Kidney (tissue), 14 donors: ENCODE measurements around the gene CCR8. TPM values are rescaled to one million over a fixed set of nuclear protein-coding genes. Genes with fewer than 3 reads are reported as not detected.

Source experiments
- DNase-seq, 5 donors: peaks; one replicate each; pipeline ENCODE4 v3.0.0-alpha.2; 2013 to 2020
- FAIRE-seq: peaks from 2 replicates; lab custom pipeline; 2012; peaks lifted over from hg19 to GRCh38; lab: Jason Lieb, UNC
- H3K27ac ChIP-seq, 2 donors: one replicate each; pipeline ENCODE4 v1.7.0; 2013; ENCODE audit warnings: low read depth in 2 of 2, low read length in 2 of 2, inconsistent platforms in 1 of 2
- H3K27me3 ChIP-seq: one replicate; pipeline ENCODE4 v1.7.1; 2013; ENCODE audit warnings: low read length, inconsistent platforms; ENCODE audit not compliant: control insufficient read depth, insufficient read depth
- H3K36me3 ChIP-seq, 3 donors: one replicate each; pipeline versions ENCODE4 v1.7.0 to v1.7.1; 2013; ENCODE audit warnings: low read length in 3 of 3, control low read depth in 1 of 3, inconsistent platforms in 1 of 3; ENCODE audit not compliant: insufficient read depth in 3 of 3, control insufficient read depth in 2 of 3
- H3K4me1 ChIP-seq, 3 donors: one replicate each; pipeline versions ENCODE4 v1.7.0 to v1.7.1; 2013; ENCODE audit warnings: low read length in 3 of 3, inconsistent platforms in 1 of 3, low read depth in 1 of 3; ENCODE audit not compliant: control insufficient read depth in 2 of 3, insufficient read depth in 2 of 3
- H3K4me3 ChIP-seq, 3 donors: one replicate each; pipeline versions ENCODE4 v1.7.0 to v1.8.1; 2013; ENCODE audit warnings: low read length in 3 of 3, control low read depth in 1 of 3, inconsistent platforms in 1 of 3
- H3K9ac ChIP-seq, 3 donors: one replicate each; pipeline versions ENCODE4 v1.7.0 to v1.7.1; 2013; ENCODE audit warnings: low read length in 3 of 3, control low read depth in 1 of 3, inconsistent platforms in 1 of 3
- H3K9me3 ChIP-seq, 3 donors: one replicate each; pipeline versions ENCODE4 v1.7.0 to v1.7.1; 2013; ENCODE audit warnings: low read length in 3 of 3, control low read depth in 1 of 3, inconsistent platforms in 1 of 3; ENCODE audit not compliant: control insufficient read depth in 2 of 3, insufficient read depth in 1 of 3
- CTCF ChIP-seq: IDR thresholded peaks from 3 replicates; pipeline ENCODE4 v1.5.1; 2012; ENCODE audit warnings: mild to moderate bottlenecking, moderate library complexity, borderline replicate concordance; ENCODE audit not compliant: insufficient read depth; ENCODE audit errors: extremely low read depth
- intact Hi-C: fragments of 100-400 bp; cut with DNase I; formaldehyde crosslinking; loops from one replicate; pipeline ENCODE4 v1.11.1; 2022
- polyA plus RNA-seq: library from polyadenylated mRNA; stranded (reverse); fragments of 350-450 nt; fragmentation: Illumina TruSeq; extraction: RNeasy Lipid Tissue Mini Kit (QIAGEN cat#74804); gene quantifications from one replicate; pipeline ENCODE4 v1.2.3, GENCODE V29; 2014; ENCODE audit warnings: low read depth, low replicate concordance; ENCODE audit not compliant: insufficient read depth
- total RNA-seq: library from RNA; stranded (reverse); fragmentation: NEBNext Ultra II Directional; extraction: Animal tissue kit (Norgen Biotek cat#: 25700); gene quantifications from one replicate; pipeline ENCODE4 v1.2.1, GENCODE V29; 2021
- donor health status: control.
- donor health status: control.
- donor health status: control.
- donor health status: control.
- donor health status: control.
- donor health status: DM: yes; HTN: yes; CAD: no.
- donor health status: Normal renal cell carcinoma (clear cell type).

CCR8 gene
- total and polyA plus RNA-seq, 2 donors from 2014 or later = 0.19 TPM; not detected in 1

GRCh38 chr3:39281533-39281932, 48.0 kb upstream of the CCR8 start:
- no peak for DNase-seq
- Histone ChIP-seq H3K4me1 (no peaks in the 10 kb centered on the region), H3K9ac (no peak overlapping the region), H3K9me3 (no peaks in the 10 kb centered on the region), H3K27ac (no peak overlapping the region), H3K27me3 (no peaks in the 10 kb centered on the region), H3K4me3 (no peak overlapping the region), H3K36me3 (no peaks in the 10 kb centered on the region)
- intact Hi-C loops = loop anchor here (5.0 kb wide), 1 partner anchor 89 kb away; the partner anchor contains the start of gene XIRP1
- no peak for FAIRE-seq
- no peak for TF ChIP-seq CTCF

GRCh38 chr3:39282057-39282456, 47.5 kb upstream of the CCR8 start:
- Histone ChIP-seq H3K4me3 (no peak overlapping the region), H3K9ac (no peak overlapping the region), H3K36me3 (no peaks in the 10 kb centered on the region), H3K27me3 (no peaks in the 10 kb centered on the region), H3K9me3 (no peaks in the 10 kb centered on the region), H3K27ac (no peak overlapping the region), H3K4me1 (no peaks in the 10 kb centered on the region)
- DNase-seq = no peak
- no peak for FAIRE-seq
- intact Hi-C loops = loop anchor here (5.0 kb wide), 1 partner anchor 90 kb away; the partner anchor contains the start of gene XIRP1
- TF ChIP-seq CTCF = no peak

GRCh38 chr3:39284457-39284881, 45.0 kb upstream of the CCR8 start:
- H3K4me1 ChIP-seq = no peaks in the 10 kb centered on the region
- no peak overlapping the region for H3K9ac ChIP-seq
- TF ChIP-seq CTCF = no peak
- H3K27me3 ChIP-seq = no peaks in the 10 kb centered on the region
- H3K9me3 ChIP-seq = no peaks in the 10 kb centered on the region
- no peak for FAIRE-seq
- intact Hi-C loops = loop anchor here (5.0 kb wide), 1 partner anchor 92 kb away; the partner anchor contains the start of gene XIRP1
- H3K4me3 ChIP-seq = no peak overlapping the region
- no peaks in the 10 kb centered on the region for H3K36me3 ChIP-seq
- H3K27ac ChIP-seq = no peak overlapping the region
- DNase-seq = no peak

- no peak for TF ChIP-seq CTCF
- H3K4me3 ChIP-seq = no peak overlapping the region
- DNase-seq = no peak
- no peak for FAIRE-seq
- no peak overlapping the region for H3K9ac ChIP-seq
- no peaks in the 10 kb centered on the region for H3K36me3 ChIP-seq
- intact Hi-C loops = no loop called here
- no peaks in the 10 kb centered on the region for H3K27me3 ChIP-seq
- H3K4me1 ChIP-seq = no peaks in the 10 kb centered on the region
- H3K27ac ChIP-seq = no peak overlapping the region
- H3K9me3 ChIP-seq = no peaks in the 10 kb centered on the region
These were observed 44.2 kb upstream of the CCR8 start for GRCh38 chr3:39285332-39285731.
